ENCODE results near the gene STK24.

The STK24 gene

GRCh38 chr13:98540476-98540875, 36.4 kb downstream of the STK24 start:
- no peak for ATAC-seq
- TF ChIP-seq ZNF8 (CRISPR knock-in tag; IDR thresholded peaks at IDR 0.05) (no peak), ISL1 (CRISPR knock-in tag; IDR thresholded peaks at IDR 0.05) (no peak), SNAI2 (CRISPR knock-in tag; IDR thresholded peaks at IDR 0.05) (no peak), ARNTL (CRISPR knock-in tag; IDR thresholded peaks at IDR 0.05; ENCODE audit: borderline replicate concordance, low read depth) (no peak), RARB (CRISPR knock-in tag; IDR thresholded peaks at IDR 0.05) (no peak)

DNA sequence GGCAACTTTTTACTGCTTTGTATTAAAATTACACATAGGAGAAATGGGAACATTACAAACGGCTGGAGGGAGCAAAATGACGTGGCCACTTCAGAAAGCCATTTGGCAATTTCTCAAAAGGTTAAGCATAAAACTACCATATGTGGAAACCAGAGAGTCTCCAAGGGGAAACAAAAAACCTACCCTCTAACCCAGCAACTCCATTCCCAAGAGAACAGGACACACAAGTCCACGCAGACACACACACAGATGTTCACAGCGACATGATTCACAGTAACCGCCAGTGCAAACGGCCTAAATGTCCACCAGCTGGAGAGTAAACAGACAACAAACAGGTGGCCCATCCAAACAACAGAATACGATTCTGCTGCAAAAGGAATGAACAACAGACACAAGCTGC, 37.2 kb downstream of the STK24 start:
- TF ChIP-seq, protein P1, sequence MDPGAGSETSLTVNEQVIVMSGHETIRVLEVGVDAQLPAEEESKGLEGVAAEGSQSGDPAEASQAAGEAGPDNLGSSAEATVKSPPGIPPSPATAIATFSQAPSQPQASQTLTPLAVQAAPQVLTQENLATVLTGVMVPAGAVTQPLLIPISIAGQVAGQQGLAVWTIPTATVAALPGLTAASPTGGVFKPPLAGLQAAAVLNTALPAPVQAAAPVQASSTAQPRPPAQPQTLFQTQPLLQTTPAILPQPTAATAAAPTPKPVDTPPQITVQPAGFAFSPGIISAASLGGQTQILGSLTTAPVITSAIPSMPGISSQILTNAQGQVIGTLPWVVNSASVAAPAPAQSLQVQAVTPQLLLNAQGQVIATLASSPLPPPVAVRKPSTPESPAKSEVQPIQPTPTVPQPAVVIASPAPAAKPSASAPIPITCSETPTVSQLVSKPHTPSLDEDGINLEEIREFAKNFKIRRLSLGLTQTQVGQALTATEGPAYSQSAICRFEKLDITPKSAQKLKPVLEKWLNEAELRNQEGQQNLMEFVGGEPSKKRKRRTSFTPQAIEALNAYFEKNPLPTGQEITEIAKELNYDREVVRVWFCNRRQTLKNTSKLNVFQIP (CRISPR knock-in tag; IDR thresholded peaks at IDR 0.05; ENCODE audit: borderline replicate concordance, low read depth), result no peak
- no peak for TF ChIP-seq OSR1 (CRISPR knock-in tag; IDR thresholded peaks at IDR 0.05)
- TF ChIP-seq GLIS3 (CRISPR knock-in tag; IDR thresholded peaks at IDR 0.05), result no peak
- no peak for ATAC-seq

GRCh38 chr13:98538876-98539275, 38.0 kb downstream of the STK24 start:
- no peak for TF ChIP-seq PPARA (CRISPR knock-in tag; IDR thresholded peaks at IDR 0.05; ENCODE audit: borderline replicate concordance)
- TF ChIP-seq ZC3H10 (CRISPR knock-in tag; IDR thresholded peaks at IDR 0.05), result no peak
- no peak for TF ChIP-seq ISL1 (CRISPR knock-in tag; IDR thresholded peaks at IDR 0.05)
- TF ChIP-seq ZFP30 (CRISPR knock-in tag; IDR thresholded peaks at IDR 0.05), result no peak
- TF ChIP-seq OSR1 (CRISPR knock-in tag; IDR thresholded peaks at IDR 0.05), result no peak
- TF ChIP-seq ZNF8 (CRISPR knock-in tag; IDR thresholded peaks at IDR 0.05), result no peak
- no peak for TF ChIP-seq GLIS3 (CRISPR knock-in tag; IDR thresholded peaks at IDR 0.05)
- TF ChIP-seq, protein P2, sequence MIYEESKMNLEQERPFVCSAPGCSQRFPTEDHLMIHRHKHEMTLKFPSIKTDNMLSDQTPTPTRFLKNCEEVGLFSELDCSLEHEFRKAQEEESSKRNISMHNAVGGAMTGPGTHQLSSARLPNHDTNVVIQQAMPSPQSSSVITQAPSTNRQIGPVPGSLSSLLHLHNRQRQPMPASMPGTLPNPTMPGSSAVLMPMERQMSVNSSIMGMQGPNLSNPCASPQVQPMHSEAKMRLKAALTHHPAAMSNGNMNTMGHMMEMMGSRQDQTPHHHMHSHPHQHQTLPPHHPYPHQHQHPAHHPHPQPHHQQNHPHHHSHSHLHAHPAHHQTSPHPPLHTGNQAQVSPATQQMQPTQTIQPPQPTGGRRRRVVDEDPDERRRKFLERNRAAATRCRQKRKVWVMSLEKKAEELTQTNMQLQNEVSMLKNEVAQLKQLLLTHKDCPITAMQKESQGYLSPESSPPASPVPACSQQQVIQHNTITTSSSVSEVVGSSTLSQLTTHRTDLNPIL (CRISPR knock-in tag; IDR thresholded peaks at IDR 0.05; ENCODE audit: low read depth), result no peak
- TF ChIP-seq TCF4 (CRISPR knock-in tag; IDR thresholded peaks at IDR 0.05; ENCODE audit: borderline replicate concordance), result no peak
- TF ChIP-seq RARB (CRISPR knock-in tag; IDR thresholded peaks at IDR 0.05), result no peak
- TF ChIP-seq, protein P3, sequence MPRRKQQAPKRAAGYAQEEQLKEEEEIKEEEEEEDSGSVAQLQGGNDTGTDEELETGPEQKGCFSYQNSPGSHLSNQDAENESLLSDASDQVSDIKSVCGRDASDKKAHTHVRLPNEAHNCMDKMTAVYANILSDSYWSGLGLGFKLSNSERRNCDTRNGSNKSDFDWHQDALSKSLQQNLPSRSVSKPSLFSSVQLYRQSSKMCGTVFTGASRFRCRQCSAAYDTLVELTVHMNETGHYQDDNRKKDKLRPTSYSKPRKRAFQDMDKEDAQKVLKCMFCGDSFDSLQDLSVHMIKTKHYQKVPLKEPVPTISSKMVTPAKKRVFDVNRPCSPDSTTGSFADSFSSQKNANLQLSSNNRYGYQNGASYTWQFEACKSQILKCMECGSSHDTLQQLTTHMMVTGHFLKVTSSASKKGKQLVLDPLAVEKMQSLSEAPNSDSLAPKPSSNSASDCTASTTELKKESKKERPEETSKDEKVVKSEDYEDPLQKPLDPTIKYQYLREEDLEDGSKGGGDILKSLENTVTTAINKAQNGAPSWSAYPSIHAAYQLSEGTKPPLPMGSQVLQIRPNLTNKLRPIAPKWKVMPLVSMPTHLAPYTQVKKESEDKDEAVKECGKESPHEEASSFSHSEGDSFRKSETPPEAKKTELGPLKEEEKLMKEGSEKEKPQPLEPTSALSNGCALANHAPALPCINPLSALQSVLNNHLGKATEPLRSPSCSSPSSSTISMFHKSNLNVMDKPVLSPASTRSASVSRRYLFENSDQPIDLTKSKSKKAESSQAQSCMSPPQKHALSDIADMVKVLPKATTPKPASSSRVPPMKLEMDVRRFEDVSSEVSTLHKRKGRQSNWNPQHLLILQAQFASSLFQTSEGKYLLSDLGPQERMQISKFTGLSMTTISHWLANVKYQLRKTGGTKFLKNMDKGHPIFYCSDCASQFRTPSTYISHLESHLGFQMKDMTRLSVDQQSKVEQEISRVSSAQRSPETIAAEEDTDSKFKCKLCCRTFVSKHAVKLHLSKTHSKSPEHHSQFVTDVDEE (CRISPR knock-in tag; IDR thresholded peaks at IDR 0.05), result no peak
- TF ChIP-seq SNAI2 (CRISPR knock-in tag; IDR thresholded peaks at IDR 0.05), result no peak
- no peak for TF ChIP-seq TOX (CRISPR knock-in tag; IDR thresholded peaks at IDR 0.05; ENCODE audit: borderline replicate concordance)
- TF ChIP-seq ESRRG (CRISPR knock-in tag; IDR thresholded peaks at IDR 0.05), result no peak
- no peak for TF ChIP-seq ZNF70 (CRISPR knock-in tag; IDR thresholded peaks at IDR 0.05)
- no peak for TF ChIP-seq CSRNP3 (CRISPR knock-in tag; IDR thresholded peaks at IDR 0.05)
- TF ChIP-seq, protein P1 (CRISPR knock-in tag; IDR thresholded peaks at IDR 0.05; ENCODE audit: borderline replicate concordance, low read depth), result no peak
- TF ChIP-seq ZFP3 (CRISPR knock-in tag; IDR thresholded peaks at IDR 0.05), result no peak
- no peak for TF ChIP-seq BACH2 (CRISPR knock-in tag; IDR thresholded peaks at IDR 0.05; ENCODE audit: borderline replicate concordance)
- ATAC-seq, result no peak

- ATAC-seq, result no peak
- no peak for TF ChIP-seq ISL1 (CRISPR knock-in tag; IDR thresholded peaks at IDR 0.05)
- TF ChIP-seq ZFP30 (CRISPR knock-in tag; IDR thresholded peaks at IDR 0.05), result no peak
- TF ChIP-seq, protein P3 (CRISPR knock-in tag; IDR thresholded peaks at IDR 0.05), result no peak
- TF ChIP-seq GLIS3 (CRISPR knock-in tag; IDR thresholded peaks at IDR 0.05), result no peak
- TF ChIP-seq ESRRG (CRISPR knock-in tag; IDR thresholded peaks at IDR 0.05), result no peak
- TF ChIP-seq ZNF8 (CRISPR knock-in tag; IDR thresholded peaks at IDR 0.05), result no peak
- TF ChIP-seq, protein P4, sequence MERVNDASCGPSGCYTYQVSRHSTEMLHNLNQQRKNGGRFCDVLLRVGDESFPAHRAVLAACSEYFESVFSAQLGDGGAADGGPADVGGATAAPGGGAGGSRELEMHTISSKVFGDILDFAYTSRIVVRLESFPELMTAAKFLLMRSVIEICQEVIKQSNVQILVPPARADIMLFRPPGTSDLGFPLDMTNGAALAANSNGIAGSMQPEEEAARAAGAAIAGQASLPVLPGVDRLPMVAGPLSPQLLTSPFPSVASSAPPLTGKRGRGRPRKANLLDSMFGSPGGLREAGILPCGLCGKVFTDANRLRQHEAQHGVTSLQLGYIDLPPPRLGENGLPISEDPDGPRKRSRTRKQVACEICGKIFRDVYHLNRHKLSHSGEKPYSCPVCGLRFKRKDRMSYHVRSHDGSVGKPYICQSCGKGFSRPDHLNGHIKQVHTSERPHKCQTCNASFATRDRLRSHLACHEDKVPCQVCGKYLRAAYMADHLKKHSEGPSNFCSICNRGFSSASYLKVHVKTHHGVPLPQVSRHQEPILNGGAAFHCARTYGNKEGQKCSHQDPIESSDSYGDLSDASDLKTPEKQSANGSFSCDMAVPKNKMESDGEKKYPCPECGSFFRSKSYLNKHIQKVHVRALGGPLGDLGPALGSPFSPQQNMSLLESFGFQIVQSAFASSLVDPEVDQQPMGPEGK (CRISPR knock-in tag; IDR thresholded peaks at IDR 0.05; ENCODE audit: borderline replicate concordance), result no peak
- TF ChIP-seq ZNF70 (CRISPR knock-in tag; IDR thresholded peaks at IDR 0.05), result no peak
Observed at GRCh38 chr13:98537740-98538139, 39.2 kb downstream of the STK24 start.
